Natural killer cell (primary cell): ENCODE measurements around the gene ARMC9. TPM values are rescaled to one million over a fixed set of nuclear protein-coding genes. Genes with fewer than 3 reads are reported as not detected.

Experiments used
- ATAC-seq, 3 donors: fragments of 150-1000 bp in 2 of 3; fragments of 200-7000 bp in 1 of 3; cut with Tn5 transposase; 1 replicate in 1 of 3; 2 replicates in 2 of 3; pipeline ENCODE4 v1.10.0; 2021; ENCODE audit warnings: mild to moderate bottlenecking in 2 of 3, moderate library complexity in 2 of 3
- DNase-seq, 2 donors: peaks; one replicate each; pipeline versions ENCODE4 v3.0.0 to v3.0.0-alpha.2; 2013 to 2021; ENCODE audit warnings: mixed read lengths in 1 of 2
- H3K27ac ChIP-seq: one replicate; pipeline ENCODE4 v1.5.1; 2013; ENCODE audit warnings: mild to moderate bottlenecking, low read length
- H3K27me3 ChIP-seq: one replicate; pipeline ENCODE4 v1.6.1; 2013; ENCODE audit warnings: low read length; ENCODE audit not compliant: control insufficient read depth, insufficient read depth
- H3K36me3 ChIP-seq: one replicate; pipeline ENCODE4 v1.6.1; 2013; ENCODE audit warnings: low read length; ENCODE audit not compliant: control insufficient read depth, insufficient read depth
- H3K4me1 ChIP-seq: one replicate; pipeline ENCODE4 v1.6.1; 2013; ENCODE audit warnings: low read length; ENCODE audit not compliant: control insufficient read depth, insufficient read depth
- H3K4me3 ChIP-seq: one replicate; pipeline ENCODE4 v1.5.1; 2013; ENCODE audit warnings: low read length
- H3K9me3 ChIP-seq: one replicate; pipeline ENCODE4 v1.6.1; 2013; ENCODE audit warnings: low read length; ENCODE audit not compliant: control insufficient read depth, insufficient read depth
- H3K27ac Mint-ChIP-seq, 2 donors: one replicate each; pipeline ENCODE4 v1.8.0; 2022; ENCODE audit warnings: mild to moderate bottlenecking in 2 of 2, mixed read lengths in 2 of 2, moderate library complexity in 1 of 2
- H3K27me3 Mint-ChIP-seq, 2 donors: one replicate each; pipeline ENCODE4 v1.8.0; 2022; ENCODE audit warnings: low read depth in 2 of 2, mixed read lengths in 2 of 2
- H3K36me3 Mint-ChIP-seq: one replicate; pipeline ENCODE4 v1.8.0; 2022; ENCODE audit warnings: mixed read lengths
- H3K4me1 Mint-ChIP-seq, 2 donors: one replicate each; pipeline ENCODE4 v1.8.0; 2022; ENCODE audit warnings: mixed read lengths in 2 of 2
- H3K4me3 Mint-ChIP-seq: one replicate; pipeline ENCODE4 v1.8.0; 2022; ENCODE audit warnings: mild to moderate bottlenecking, moderate library complexity, mixed read lengths
- H3K9me3 Mint-ChIP-seq, 2 donors: one replicate each; pipeline ENCODE4 v1.8.0; 2022; ENCODE audit warnings: mixed read lengths in 2 of 2
- WGBS: methylation state at CpG from one replicate; pipeline ENCODE4 v1.1.7; 2013; ENCODE audit warnings: missing lambda C conversion rate; ENCODE audit not compliant: insufficient coverage; 5-methylcytosine and 5-hydroxymethylcytosine counted together
- intact Hi-C: fragments of 100-400 bp; cut with micrococcal nuclease; formaldehyde crosslinking; loops from one replicate; pipeline ENCODE4 v1.14.2; 2022
- total RNA-seq, 4 donors: library from RNA; stranded (reverse); fragments of 120-200 nt in 1 of 4; gene quantifications; one replicate each; pipeline versions ENCODE4 v1.2.3 to v1.2.4, GENCODE V29; 2013 to 2022
- TF ChIP-seq, protein P1 (sequence below): fragments of 200-600 bp; IDR thresholded peaks from one replicate; pipeline ENCODE4 v1.8.0; 2022; ENCODE audit warnings: antibody characterized with exemption

The ARMC9 gene
- total RNA-seq, 3 donors from 2014 or later (not counting 1 experiment from before 2014, with no cell fraction given), result 1.2 to 2.3 (median 2.0) TPM

- DNase-seq, result no peak
Observed at GRCh38 chr2:231223458-231223976, 25.1 kb downstream of the ARMC9 start.

GRCh38 chr2:231227310-231228162 lies 29.1 kb downstream of the ARMC9 start:
- no peak overlapping the region for H3K27ac ChIP-seq
- no peak overlapping the region for H3K27ac Mint-ChIP-seq

More at GRCh38 chr2:231223458-231223976, 25.1 kb downstream of the ARMC9 start:
- TF ChIP-seq, protein P1, sequence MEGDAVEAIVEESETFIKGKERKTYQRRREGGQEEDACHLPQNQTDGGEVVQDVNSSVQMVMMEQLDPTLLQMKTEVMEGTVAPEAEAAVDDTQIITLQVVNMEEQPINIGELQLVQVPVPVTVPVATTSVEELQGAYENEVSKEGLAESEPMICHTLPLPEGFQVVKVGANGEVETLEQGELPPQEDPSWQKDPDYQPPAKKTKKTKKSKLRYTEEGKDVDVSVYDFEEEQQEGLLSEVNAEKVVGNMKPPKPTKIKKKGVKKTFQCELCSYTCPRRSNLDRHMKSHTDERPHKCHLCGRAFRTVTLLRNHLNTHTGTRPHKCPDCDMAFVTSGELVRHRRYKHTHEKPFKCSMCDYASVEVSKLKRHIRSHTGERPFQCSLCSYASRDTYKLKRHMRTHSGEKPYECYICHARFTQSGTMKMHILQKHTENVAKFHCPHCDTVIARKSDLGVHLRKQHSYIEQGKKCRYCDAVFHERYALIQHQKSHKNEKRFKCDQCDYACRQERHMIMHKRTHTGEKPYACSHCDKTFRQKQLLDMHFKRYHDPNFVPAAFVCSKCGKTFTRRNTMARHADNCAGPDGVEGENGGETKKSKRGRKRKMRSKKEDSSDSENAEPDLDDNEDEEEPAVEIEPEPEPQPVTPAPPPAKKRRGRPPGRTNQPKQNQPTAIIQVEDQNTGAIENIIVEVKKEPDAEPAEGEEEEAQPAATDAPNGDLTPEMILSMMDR, result no peak
- Histone ChIP-seq H3K36me3 (no peaks in the 10 kb centered on the region), H3K4me3 (no peak overlapping the region), H3K9me3 (no peaks in the 10 kb centered on the region), H3K4me1 (no peaks in the 10 kb centered on the region), H3K27me3 (no peaks in the 10 kb centered on the region), H3K27ac (no peak overlapping the region)
- intact Hi-C loops, result no loop called here
- no peaks in the 10 kb centered on the region for H3K4me1 Mint-ChIP-seq
- H3K27ac Mint-ChIP-seq, result no peak overlapping the region
- 80% methylated on average over 6 of the region's 6 CpGs for WGBS
- H3K27me3 Mint-ChIP-seq, result no peaks in the 10 kb centered on the region
- H3K9me3 Mint-ChIP-seq, result no peaks in the 10 kb centered on the region
- no peaks in the 10 kb centered on the region for H3K36me3 Mint-ChIP-seq
- H3K4me3 Mint-ChIP-seq, result no peak overlapping the region
- ATAC-seq, result no peak

GRCh38 chr2:231228223-231228622 lies 29.8 kb downstream of the ARMC9 start:
- WGBS, result 51% methylated on average over 9 of the region's 9 CpGs
- Histone ChIP-seq H3K36me3 (no peaks in the 10 kb centered on the region), H3K27me3 (no peaks in the 10 kb centered on the region), H3K27ac (no peak overlapping the region), H3K4me3 (no peak overlapping the region), H3K9me3 (no peaks in the 10 kb centered on the region), H3K4me1 (no peaks in the 10 kb centered on the region)
- no peaks in the 10 kb centered on the region for H3K27me3 Mint-ChIP-seq
- H3K36me3 Mint-ChIP-seq, result no peaks in the 10 kb centered on the region
- H3K4me3 Mint-ChIP-seq, result no peak overlapping the region
- no peaks in the 10 kb centered on the region for H3K9me3 Mint-ChIP-seq
- DNase-seq (no peak), ATAC-seq (no peak)
- intact Hi-C loops, result loop anchor here (5.0 kb wide), 2 partner anchors 126 to 329 kb away; no protein-coding TSS in a partner anchor
- no peak overlapping the region for H3K27ac Mint-ChIP-seq
- TF ChIP-seq, protein P1, result no peak
- H3K4me1 Mint-ChIP-seq, result no peaks in the 10 kb centered on the region

More at GRCh38 chr2:231227310-231228162, 29.1 kb downstream of the ARMC9 start:
- H3K27me3 Mint-ChIP-seq, result no peaks in the 10 kb centered on the region
- TF ChIP-seq, protein P1, result peak; percentile 80
- ATAC-seq (peak; percentile 93 to 100 (median 99)), DNase-seq (peak; percentile 25 to 72)
- H3K4me3 Mint-ChIP-seq, result no peak overlapping the region
- H3K4me1 Mint-ChIP-seq, result no peaks in the 10 kb centered on the region
- no peaks in the 10 kb centered on the region for H3K4me1 ChIP-seq
- H3K36me3 ChIP-seq, result no peaks in the 10 kb centered on the region
- H3K36me3 Mint-ChIP-seq, result no peaks in the 10 kb centered on the region
- intact Hi-C loops, result loop anchor here (1.0 to 5.0 kb wide), 4 partner anchors 125 to 330 kb away; no protein-coding TSS in a partner anchor
- H3K27me3 ChIP-seq, result no peaks in the 10 kb centered on the region
- H3K9me3 Mint-ChIP-seq, result no peaks in the 10 kb centered on the region
- H3K4me3 ChIP-seq, result no peak overlapping the region
- no peaks in the 10 kb centered on the region for H3K9me3 ChIP-seq
- WGBS, result 77% methylated on average over 12 of the region's 12 CpGs
